ENCODE measurements around the gene ARHGAP21. TPM values are rescaled to one million over a fixed set of nuclear protein-coding genes. Genes with fewer than 3 reads are reported as not detected.

The ARHGAP21 gene
- polyA plus RNA-seq, 1 experiment, result 126 TPM

DNA sequence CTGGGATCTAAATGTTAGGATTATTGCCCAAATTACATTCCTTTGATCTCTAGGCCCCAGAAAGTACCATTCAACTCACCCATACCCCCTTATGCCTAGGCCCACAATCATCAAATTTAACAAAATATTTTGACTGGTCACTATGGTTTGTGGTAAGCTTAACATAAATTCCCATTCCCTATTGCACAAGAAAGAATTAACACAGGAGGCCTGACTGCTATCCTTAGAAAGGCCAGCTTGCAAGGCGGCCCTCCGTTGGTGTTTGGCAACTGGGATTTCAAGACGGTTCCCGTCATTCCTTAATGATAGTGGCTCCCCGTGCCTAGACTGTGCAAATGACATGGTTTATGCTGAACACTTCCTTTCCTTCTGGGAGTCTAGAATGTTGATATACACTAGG is 29.6 kb downstream of the ARHGAP21 start:
- H3K27me3 ChIP-seq (ENCODE audit: control insufficient read depth, insufficient read depth, low read length), result no peaks in the 10 kb centered on the region
- ChIA-PET POLR2A (interaction anchor here (0.6 kb wide), 1 partner anchor 387 kb away, joined by 5 read pairs; no protein-coding TSS in a partner anchor), CTCF (interaction anchor here (0.5 kb wide), 1 partner anchor 262 kb away, joined by 3 read pairs; no protein-coding TSS in a partner anchor)
- DNase-seq (ENCODE audit: low read depth, low spot score), result no peak
- no peak overlapping the region for H3K4me3 ChIP-seq (ENCODE audit: low read depth, low read length)
- H3K27ac ChIP-seq (ENCODE audit: low read depth, low read length), result no peak overlapping the region
- no peaks in the 10 kb centered on the region for H3K9me3 ChIP-seq (ENCODE audit: control insufficient read depth, insufficient read depth, low read length)
- no peak for TF ChIP-seq CTCF (IDR thresholded peaks at IDR 0.05; ENCODE audit: low read depth, low read length)

- no peak for TF ChIP-seq CTCF (IDR thresholded peaks at IDR 0.05; ENCODE audit: low read depth, low read length)
- Histone ChIP-seq H3K4me3 (ENCODE audit: low read depth, low read length) (no peak overlapping the region), H3K27ac (ENCODE audit: low read depth, low read length) (no peak overlapping the region), H3K27me3 (ENCODE audit: control insufficient read depth, insufficient read depth, low read length) (no peaks in the 10 kb centered on the region), H3K9me3 (ENCODE audit: control insufficient read depth, insufficient read depth, low read length) (no peaks in the 10 kb centered on the region)
- ChIA-PET CTCF (interaction anchor here (1.0 to 1.3 kb wide), 2 partner anchors 61 to 299 kb away, joined by 3 read pairs; no protein-coding TSS in a partner anchor), POLR2A (no interaction called here)
- DNase-seq (ENCODE audit: low read depth, low spot score), result no peak
Observed at GRCh38 chr10:24690961-24691512, 32.6 kb downstream of the ARHGAP21 start.

GRCh38 chr10:24685958-24686540 is 37.6 kb downstream of the ARHGAP21 start:
- POLR2A ChIA-PET, result interaction anchor here (1.3 kb wide), 1 partner anchor 10 kb away, joined by 4 read pairs; no protein-coding TSS in a partner anchor
- no peak overlapping the region for H3K4me3 ChIP-seq (ENCODE audit: low read depth, low read length)
- H3K27ac ChIP-seq (ENCODE audit: low read depth, low read length), result no peak overlapping the region
- no peak for TF ChIP-seq CTCF (IDR thresholded peaks at IDR 0.05; ENCODE audit: low read depth, low read length)
- H3K27me3 ChIP-seq (ENCODE audit: control insufficient read depth, insufficient read depth, low read length), result no peaks in the 10 kb centered on the region
- peak; percentile 38 for DNase-seq (ENCODE audit: low read depth, low spot score)
- H3K9me3 ChIP-seq (ENCODE audit: control insufficient read depth, insufficient read depth, low read length), result no peaks in the 10 kb centered on the region
- CTCF ChIA-PET, result interaction anchor here (0.6 to 2.7 kb wide), 4 partner anchors 43 to 395 kb away, joined by 3 to 10 read pairs (median 6); no protein-coding TSS in a partner anchor

DNA sequence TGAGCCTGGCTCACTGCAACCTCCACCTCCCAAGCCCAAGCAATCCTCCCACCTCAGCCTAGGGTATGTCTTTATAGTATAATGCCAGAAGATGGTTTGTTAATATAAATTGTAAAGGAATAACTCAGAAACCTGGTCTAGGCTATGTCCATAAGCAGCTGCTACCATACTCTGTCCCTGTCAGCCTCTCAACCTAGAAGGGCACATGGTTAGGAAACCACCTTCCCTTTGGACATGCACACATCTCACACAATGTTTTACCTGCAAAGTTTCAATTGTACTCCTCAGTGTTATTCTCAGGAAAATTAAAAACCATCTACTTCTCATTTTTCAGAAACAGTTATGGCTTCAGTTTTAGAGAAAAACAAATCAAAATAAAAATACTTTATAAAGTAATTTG is 40.1 kb downstream of the ARHGAP21 start:
- Histone ChIP-seq H3K27me3 (ENCODE audit: control insufficient read depth, insufficient read depth, low read length) (no peaks in the 10 kb centered on the region), H3K4me3 (ENCODE audit: low read depth, low read length) (no peak overlapping the region), H3K27ac (ENCODE audit: low read depth, low read length) (no peak overlapping the region), H3K9me3 (ENCODE audit: control insufficient read depth, insufficient read depth, low read length) (0 out of 2 replicates have a peak, but pooled peaks cover under 1% of the 10 kb centered on the region)
- POLR2A ChIA-PET, result no interaction called here
- CTCF ChIA-PET, result interaction anchor here (0.6 kb wide), 1 partner anchor 398 kb away, joined by 3 read pairs; no protein-coding TSS in a partner anchor
- TF ChIP-seq CTCF (IDR thresholded peaks at IDR 0.05; ENCODE audit: low read depth, low read length), result no peak
- no peak for DNase-seq (ENCODE audit: low read depth, low spot score)

GRCh38 chr10:24681572-24682088 is 42.1 kb downstream of the ARHGAP21 start:
- POLR2A ChIA-PET, result no interaction called here
- H3K9me3 ChIP-seq (ENCODE audit: control insufficient read depth, insufficient read depth, low read length), result 0 out of 2 replicates have a peak, but pooled peaks cover 4% of the 10 kb centered on the region
- DNase-seq (ENCODE audit: low read depth, low spot score), result no peak
- H3K27ac ChIP-seq (ENCODE audit: low read depth, low read length), result no peak overlapping the region
- no peak overlapping the region for H3K4me3 ChIP-seq (ENCODE audit: low read depth, low read length)
- CTCF ChIA-PET, result interaction anchor here (0.8 kb wide), 1 partner anchor 64 kb away, joined by 4 read pairs; no protein-coding TSS in a partner anchor
- no peaks in the 10 kb centered on the region for H3K27me3 ChIP-seq (ENCODE audit: control insufficient read depth, insufficient read depth, low read length)
- TF ChIP-seq CTCF (IDR thresholded peaks at IDR 0.05; ENCODE audit: low read depth, low read length), result no peak

Data from AG04450 (cell line).